ENCODE data around the gene GPC1.

GRCh38 chr2:240458044-240458899 lies 22.8 kb downstream of the GPC1 start:
- TF ChIP-seq, protein P1, sequence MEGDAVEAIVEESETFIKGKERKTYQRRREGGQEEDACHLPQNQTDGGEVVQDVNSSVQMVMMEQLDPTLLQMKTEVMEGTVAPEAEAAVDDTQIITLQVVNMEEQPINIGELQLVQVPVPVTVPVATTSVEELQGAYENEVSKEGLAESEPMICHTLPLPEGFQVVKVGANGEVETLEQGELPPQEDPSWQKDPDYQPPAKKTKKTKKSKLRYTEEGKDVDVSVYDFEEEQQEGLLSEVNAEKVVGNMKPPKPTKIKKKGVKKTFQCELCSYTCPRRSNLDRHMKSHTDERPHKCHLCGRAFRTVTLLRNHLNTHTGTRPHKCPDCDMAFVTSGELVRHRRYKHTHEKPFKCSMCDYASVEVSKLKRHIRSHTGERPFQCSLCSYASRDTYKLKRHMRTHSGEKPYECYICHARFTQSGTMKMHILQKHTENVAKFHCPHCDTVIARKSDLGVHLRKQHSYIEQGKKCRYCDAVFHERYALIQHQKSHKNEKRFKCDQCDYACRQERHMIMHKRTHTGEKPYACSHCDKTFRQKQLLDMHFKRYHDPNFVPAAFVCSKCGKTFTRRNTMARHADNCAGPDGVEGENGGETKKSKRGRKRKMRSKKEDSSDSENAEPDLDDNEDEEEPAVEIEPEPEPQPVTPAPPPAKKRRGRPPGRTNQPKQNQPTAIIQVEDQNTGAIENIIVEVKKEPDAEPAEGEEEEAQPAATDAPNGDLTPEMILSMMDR (IDR thresholded peaks at IDR 0.05) = no peak
- no peak for TF ChIP-seq POLR2A (IDR thresholded peaks at IDR 0.05)
- TF ChIP-seq POLR2AphosphoS5 (IDR thresholded peaks at IDR 0.05) = no peak
